GM12878 (cell line): Measurements from ENCODE around the gene POU4F3. TPM values are rescaled to one million over a fixed set of nuclear protein-coding genes. Genes with fewer than 3 reads are reported as not detected.

Experiments
- ATAC-seq: fragments of 200-7000 bp; cut with Tn5 transposase; 3 replicates; pipeline ENCODE4 v1.9.1; 2020; ENCODE audit warnings: mild to moderate bottlenecking, moderate library complexity
- BruUV-seq: library from RNA; stranded (reverse); fragments of 400-500 nt; replicated peaks from 2 replicates; lab custom pipeline; 2021; lab: Mats Ljungman, UMichigan
- CTCF ChIA-PET: fragments of 300-600 bp; sonication (Branson Sonifier 250); formaldehyde crosslinking; extraction: SDS; loops from one replicate; lab custom pipeline; 2021; ENCODE audit warnings: inconsistent platforms; lab: Yijun Ruan, JAX
- POLR2A ChIA-PET: fragments of 350-600 bp; formaldehyde crosslinking; extraction: SDS; loops from one replicate; lab custom pipeline; 2021; ENCODE audit warnings: inconsistent platforms; lab: Charles Lee
- RAD21 ChIA-PET: fragments of 300-600 bp; sonication (Branson Sonifier 250); formaldehyde crosslinking; loops from one replicate; lab custom pipeline; 2023; ENCODE audit warnings: antibody characterized with exemption; ENCODE audit not compliant: unreplicated experiment; lab: Charles Lee
- SMC1A ChIA-PET: fragments of 300-600 bp; sonication (Branson Sonifier 250); formaldehyde crosslinking; loops from one replicate; lab custom pipeline; 2023; ENCODE audit not compliant: unreplicated experiment, uncharacterized antibody; lab: Charles Lee
- DNase-seq: peaks from one replicate; pipeline ENCODE4 v3.0.0-alpha.2; 2011; ENCODE audit warnings: low read depth, low spot score
- FAIRE-seq: peaks from 3 replicates; lab custom pipeline; 2011; peaks lifted over from hg19 to GRCh38; lab: Jason Lieb, UNC
- H2AFZ ChIP-seq: 2 replicates; pipeline ENCODE4 v1.6.0; 2011; ENCODE audit warnings: low read depth, low read length, control low read depth; ENCODE audit not compliant: control insufficient read depth
- H3K27ac ChIP-seq: 2 replicates; pipeline ENCODE4 v1.5.1; 2011; ENCODE audit warnings: control low read depth; ENCODE audit not compliant: control insufficient read depth, insufficient read depth
- H3K27me3 ChIP-seq, 2 experiments: replicated peaks in 1 of 2; 2 replicates each; pipeline versions ENCODE4 v1.6.0 to v1.6.1; 2011; ENCODE audit warnings: low read length in 1 of 2; ENCODE audit not compliant: control insufficient read depth in 2 of 2, insufficient read depth in 2 of 2
- H3K36me3 ChIP-seq, 2 experiments: 2 replicates each; pipeline ENCODE4 v1.5.1; 2011; ENCODE audit warnings: low read length in 1 of 2; ENCODE audit not compliant: control insufficient read depth in 2 of 2, insufficient read depth in 2 of 2
- H3K4me1 ChIP-seq: 2 replicates; pipeline ENCODE4 v1.6.1; 2011; ENCODE audit warnings: mild to moderate bottlenecking, low read length, moderate library complexity, mixed read lengths; ENCODE audit not compliant: control insufficient read depth, insufficient read depth
- H3K4me2 ChIP-seq: 2 replicates; pipeline ENCODE4 v1.6.0; 2011; ENCODE audit warnings: control low read depth; ENCODE audit not compliant: control insufficient read depth, insufficient read depth
- H3K4me3 ChIP-seq: fragments of 200-600 bp; sonication (generic); 2 replicates; pipeline ENCODE4 v1.5.1; 2016
- H3K79me2 ChIP-seq: 2 replicates; pipeline ENCODE4 v1.6.0; 2011; ENCODE audit warnings: low read length; ENCODE audit not compliant: control insufficient read depth, insufficient read depth
- H3K9ac ChIP-seq: 2 replicates; pipeline ENCODE4 v1.8.0; 2011; ENCODE audit warnings: low read length, control low read depth, mixed read lengths; ENCODE audit not compliant: control insufficient read depth, insufficient read depth
- H3K9me3 ChIP-seq: replicated peaks from 3 replicates; pipeline ENCODE4 v1.5.1; 2011; ENCODE audit warnings: mild to moderate bottlenecking, low read length; ENCODE audit not compliant: control insufficient read depth, insufficient read depth
- H4K20me1 ChIP-seq: 2 replicates; pipeline ENCODE4 v1.6.0; 2011; ENCODE audit not compliant: control insufficient read depth, insufficient read depth
- CHD2 ChIP-seq: IDR thresholded peaks from 2 replicates; pipeline ENCODE4 v1.6.1; 2011; ENCODE audit warnings: low read depth, low read length, improper control_type of control experiment, borderline replicate concordance
- GATAD2B ChIP-seq: fragments of 450-650 bp; conservative IDR thresholded peaks from 2 replicates; pipeline ENCODE4 v1.6.1; 2017; ENCODE audit warnings: low read depth, mild to moderate bottlenecking, moderate library complexity
- NFYB ChIP-seq: IDR thresholded peaks from 2 replicates; pipeline ENCODE4 v1.6.1; 2011; ENCODE audit warnings: low read depth, mild to moderate bottlenecking, low read length, improper control_type of control experiment, moderate library complexity; ENCODE audit not compliant: insufficient read depth
- NKRF ChIP-seq: fragments of 450-650 bp; conservative IDR thresholded peaks from 2 replicates; pipeline ENCODE4 v1.6.1; 2017; ENCODE audit warnings: mild to moderate bottlenecking, moderate library complexity
- whole genome bisulfite sequencing: methylation state at CpG from one replicate; pipeline ENCODE4 v1.1.6; 2016; ENCODE audit warnings: low lambda C conversion rate; ENCODE audit not compliant: insufficient replicate concordance, insufficient coverage; ENCODE audit errors: missing lambda C conversion rate; 5-methylcytosine and 5-hydroxymethylcytosine counted together
- in situ Hi-C: fragments of 300-500 bp; cut with MboI; formaldehyde crosslinking; loops from 9 replicates; pipeline ENCODE4 v1.14.3; 2018; ENCODE audit warnings: mixed read lengths
- intact Hi-C: fragments of 100-400 bp; cut with micrococcal nuclease; formaldehyde crosslinking; loops from one replicate; pipeline ENCODE4 v1.14.2; 2022; ENCODE audit not compliant: unreplicated experiment
- polyA plus RNA-seq, 11 experiments: library from polyadenylated mRNA; depleted of rRNA in 4 of 11; unstranded in 6 of 11; stranded (reverse) in 5 of 11; fragments of >200 nt; fragmentation: Nextera tagmentation in 4 of 11; fragmentation: Illumina TruSeq in 1 of 11; extraction: Ambion mirVana in 4 of 11; extraction: Trizol in 1 of 11; gene quantifications; 1 replicate in 1 of 11; 2 replicates in 10 of 11; pipeline versions ENCODE4 v1.2.1 to v1.2.3, GENCODE V29; 2011 to 2016; ENCODE audit warnings: inconsistent platforms in 2 of 11, missing spikeins in 2 of 11, low read depth in 1 of 11
- total RNA-seq, 4 experiments: library from RNA; depleted of rRNA in 3 of 4; stranded (reverse); fragments of >200 nt in 3 of 4; fragmentation: Illumina TruSeq in 1 of 4; extraction: Trizol in 1 of 4; gene quantifications; 2 replicates each; pipeline versions ENCODE4 v1.2.1 to v1.2.3, GENCODE V29; 2013 to 2021
- TF ChIP-seq, protein P1 (sequence below): IDR thresholded peaks from 2 replicates; pipeline ENCODE4 v1.6.1; 2011; ENCODE audit warnings: borderline replicate concordance, low read depth, mild to moderate bottlenecking, moderate library complexity, low read length; ENCODE audit not compliant: insufficient read depth, poor library complexity, severe bottlenecking

POU4F3 gene
- total and polyA plus RNA-seq, 10 of the 15 experiments (the other 5 are each of a cell fraction or from before 2014, with no cell fraction given) = 0.03 to 0.19 (median 0.08) TPM; not detected in 5

- POLR2A ChIA-PET = no interaction called here
- RAD21 ChIA-PET = no interaction called here
- H3K9me3 ChIP-seq = no peaks in the 10 kb centered on the region
- DNase-seq (no peak), ATAC-seq (no peak)
- H3K27me3 ChIP-seq = no peaks in the 10 kb centered on the region
- no peak overlapping the region for H3K9ac ChIP-seq
- no peaks in the 10 kb centered on the region for H4K20me1 ChIP-seq
- CTCF ChIA-PET = no interaction called here
- in situ Hi-C loops = no loop called here
- WGBS = 31% methylated on average over 2 of the region's 2 CpGs
- H3K79me2 ChIP-seq = no peaks in the 10 kb centered on the region
- SMC1A ChIA-PET = no interaction called here
- no peaks in the 10 kb centered on the region for H3K4me1 ChIP-seq
- no peak overlapping the region for H2AFZ ChIP-seq
- H3K4me3 ChIP-seq = no peak overlapping the region
- H3K27ac ChIP-seq = no peak overlapping the region
- H3K36me3 ChIP-seq = no peaks in the 10 kb centered on the region
- H3K4me2 ChIP-seq = no peak overlapping the region
- TF ChIP-seq NKRF = no peak
- no peak for TF ChIP-seq GATAD2B
- TF ChIP-seq CHD2 = no peak
- no peak for TF ChIP-seq NFYB
- TF ChIP-seq, protein P1, sequence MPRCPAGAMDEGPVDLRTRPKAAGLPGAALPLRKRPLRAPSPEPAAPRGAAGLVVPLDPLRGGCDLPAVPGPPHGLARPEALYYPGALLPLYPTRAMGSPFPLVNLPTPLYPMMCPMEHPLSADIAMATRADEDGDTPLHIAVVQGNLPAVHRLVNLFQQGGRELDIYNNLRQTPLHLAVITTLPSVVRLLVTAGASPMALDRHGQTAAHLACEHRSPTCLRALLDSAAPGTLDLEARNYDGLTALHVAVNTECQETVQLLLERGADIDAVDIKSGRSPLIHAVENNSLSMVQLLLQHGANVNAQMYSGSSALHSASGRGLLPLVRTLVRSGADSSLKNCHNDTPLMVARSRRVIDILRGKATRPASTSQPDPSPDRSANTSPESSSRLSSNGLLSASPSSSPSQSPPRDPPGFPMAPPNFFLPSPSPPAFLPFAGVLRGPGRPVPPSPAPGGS = no peak
- TF ChIP-seq, all 136 proteins: peak for 0
- no TSS peak for BruUV-seq
- FAIRE-seq = no peak
- intact Hi-C loops = no loop called here
These were observed 29.5 kb downstream of the POU4F3 start for GRCh38 chr5:146368137-146368536.
